Adrenal gland (tissue), 12 donors: ENCODE data around the gene SRP68. TPM values are rescaled to one million over a fixed set of nuclear protein-coding genes. Genes with fewer than 3 reads are reported as not detected.

Source experiments
- DNase-seq, 7 donors: peaks; one replicate each; pipeline ENCODE4 v3.0.0-alpha.2; 2019 to 2020
- H3K27ac ChIP-seq, 5 donors: fragments of 200-600 bp; sonication (generic) in 4 of 5; 1 replicate in 3 of 5; 2 replicates in 2 of 5; pipeline versions ENCODE4 v1.5.1 to v1.8.0; 2016 to 2020; ENCODE audit warnings: mild to moderate bottlenecking in 1 of 5
- H3K27me3 ChIP-seq: fragments of 200-600 bp; 2 replicates; pipeline ENCODE4 v1.8.0; 2021
- H3K36me3 ChIP-seq, 2 donors: fragments of 200-600 bp; replicated peaks in 1 of 2; 1 replicate in 1 of 2; 2 replicates in 1 of 2; pipeline versions ENCODE4 v1.5.1 to v1.8.0; 2018 to 2022
- H3K4me1 ChIP-seq, 2 donors: fragments of 200-600 bp; replicated peaks in 1 of 2; 1 replicate in 1 of 2; 2 replicates in 1 of 2; pipeline versions ENCODE4 v1.5.1 to v1.8.0; 2018 to 2021
- H3K4me3 ChIP-seq, 4 donors: fragments of 200-600 bp; sonication (generic) in 3 of 4; one replicate each; pipeline ENCODE4 v1.5.1; 2016 to 2018
- H3K9me3 ChIP-seq, 3 donors: fragments of 200-600 bp; sonication (generic) in 1 of 3; replicated peaks in 1 of 3; 1 replicate in 2 of 3; 2 replicates in 1 of 3; pipeline versions ENCODE4 v1.5.1 to v1.8.0; 2016 to 2021
- POLR2A ChIP-seq, 2 donors: fragments of 450-650 bp; IDR thresholded peaks; one replicate each; pipeline ENCODE4 v1.6.1; 2017; ENCODE audit warnings: antibody characterized with exemption in 2 of 2, mild to moderate bottlenecking in 2 of 2, moderate library complexity in 1 of 2
- WGBS, 4 donors: extraction: QIAGEN DNeasy Blood & Tissue Kit in 2 of 4; methylation state at CpG; one replicate each; pipeline versions ENCODE4 v1.1.5 to v1.1.7; 2013 to 2017; 5-methylcytosine and 5-hydroxymethylcytosine counted together
- intact Hi-C, 2 donors: fragments of 100-400 bp; cut with DNase I; formaldehyde crosslinking; loops; one replicate each; pipeline versions ENCODE4 v1.14.1 to v1.15.0; 2022 to 2023
- polyA plus RNA-seq, 3 donors: library from polyadenylated mRNA; stranded (reverse); fragments of 200-250 nt in 2 of 3; fragments of 350-450 nt in 1 of 3; fragmentation: Illumina TruSeq in 1 of 3; extraction: RNeasy Lipid Tissue Mini Kit (QIAGEN cat#74804) in 1 of 3; gene quantifications; one replicate each; pipeline ENCODE4 v1.2.3, GENCODE V29; 2013 to 2014
- total RNA-seq, 9 donors: library from RNA; depleted of rRNA in 4 of 9; stranded (reverse); fragments of >200 nt in 4 of 9; fragments of 120-200 nt in 1 of 9; fragmentation: NEBNext Ultra II Directional in 1 of 9; extraction: Animal tissue kit (Norgen Biotek cat#: 25700) in 1 of 9; gene quantifications; one replicate each; pipeline versions ENCODE4 v1.1.0 to v1.2.4, GENCODE V29; 2013 to 2023
- TF ChIP-seq, protein P1 (sequence below), 6 experiments: fragments of 450-650 bp in 4 of 6; fragments of 200-600 bp in 2 of 6; sonication (generic) in 1 of 6; IDR thresholded peaks; 1 replicate in 5 of 6; 2 replicates in 1 of 6; pipeline versions ENCODE4 v1.5.1 to v1.8.0; 2016 to 2021; ENCODE audit warnings: antibody characterized with exemption in 6 of 6, mild to moderate bottlenecking in 2 of 6, moderate library complexity in 1 of 6
- donor health status: healthy with polysubstance abuse.
- donor health status: Bipolar disorder and iron deficiency.
- donor health status: DM: yes; HTN: yes; CAD: no.
- donor health status: DM: no; HTN: no; CAD: no.
- donor health status: DM: no; HTN: no; CAD: no.
- donor health status: DM: yes; HTN: yes; CAD: no.

SRP68 gene
- total and polyA plus RNA-seq, 12 donors: 20.3 to 129 (median 41.1) TPM

DNA sequence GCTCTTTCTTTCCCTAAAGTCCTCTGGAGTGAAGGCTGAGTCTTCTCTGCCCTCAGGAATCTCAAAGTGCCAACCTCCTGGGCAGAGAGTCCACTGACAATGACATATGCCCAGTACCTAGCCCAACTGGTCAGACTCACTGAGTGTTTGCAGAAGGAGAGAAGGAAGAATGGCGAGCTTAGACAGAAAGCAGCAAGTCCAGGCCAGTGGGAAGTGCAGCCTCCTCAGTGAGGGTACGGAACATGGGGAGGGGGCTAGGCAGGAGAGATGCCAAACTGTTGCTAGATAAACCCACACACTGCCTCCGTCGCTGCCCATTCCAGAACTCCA lies 30.6 kb upstream of the SRP68 start:
- WGBS, 4 donors: 0 to 7% (median 2%) methylated on average over 2 to 4 of the region's 4 CpGs
- intact Hi-C loops: no loop called here
- peak overlapping the region in 2 of 5 donors; percentile 72 to 83 for H3K27ac ChIP-seq

GRCh38 chr17:76097716-76098295 lies 25.5 kb upstream of the SRP68 start:
- no peak for TF ChIP-seq POLR2A (IDR thresholded peaks at IDR 0.05)
- TF ChIP-seq, protein P1, sequence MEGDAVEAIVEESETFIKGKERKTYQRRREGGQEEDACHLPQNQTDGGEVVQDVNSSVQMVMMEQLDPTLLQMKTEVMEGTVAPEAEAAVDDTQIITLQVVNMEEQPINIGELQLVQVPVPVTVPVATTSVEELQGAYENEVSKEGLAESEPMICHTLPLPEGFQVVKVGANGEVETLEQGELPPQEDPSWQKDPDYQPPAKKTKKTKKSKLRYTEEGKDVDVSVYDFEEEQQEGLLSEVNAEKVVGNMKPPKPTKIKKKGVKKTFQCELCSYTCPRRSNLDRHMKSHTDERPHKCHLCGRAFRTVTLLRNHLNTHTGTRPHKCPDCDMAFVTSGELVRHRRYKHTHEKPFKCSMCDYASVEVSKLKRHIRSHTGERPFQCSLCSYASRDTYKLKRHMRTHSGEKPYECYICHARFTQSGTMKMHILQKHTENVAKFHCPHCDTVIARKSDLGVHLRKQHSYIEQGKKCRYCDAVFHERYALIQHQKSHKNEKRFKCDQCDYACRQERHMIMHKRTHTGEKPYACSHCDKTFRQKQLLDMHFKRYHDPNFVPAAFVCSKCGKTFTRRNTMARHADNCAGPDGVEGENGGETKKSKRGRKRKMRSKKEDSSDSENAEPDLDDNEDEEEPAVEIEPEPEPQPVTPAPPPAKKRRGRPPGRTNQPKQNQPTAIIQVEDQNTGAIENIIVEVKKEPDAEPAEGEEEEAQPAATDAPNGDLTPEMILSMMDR (IDR thresholded peaks at IDR 0.05): no peak
- Histone ChIP-seq H3K36me3 (peaks cover 0 to 88% of the 10 kb centered on the region in 2 donors), H3K9me3 (no peaks in the 10 kb centered on the region), H3K4me1 (peaks cover 4 to 7% of the 10 kb centered on the region in 2 donors), H3K27me3 (no peaks in the 10 kb centered on the region), H3K4me3 (no peak overlapping the region), H3K27ac (no peak overlapping the region)
- intact Hi-C loops: no loop called here
- 85 to 94% (median 92%) methylated on average over 13 to 19 of the region's 19 CpGs for WGBS, 4 donors
- no peak for DNase-seq

More for the DNA sequence above, 30.6 kb upstream of the SRP68 start:
- no peaks in the 10 kb centered on the region for H3K27me3 ChIP-seq
- H3K4me3 ChIP-seq: peak overlapping the region; percentile 56 to 78 (median 72)
- peaks cover 13 to 15% of the 10 kb centered on the region in 2 donors for H3K4me1 ChIP-seq
- TF ChIP-seq, protein P1 (IDR thresholded peaks at IDR 0.05): no peak
- TF ChIP-seq POLR2A (IDR thresholded peaks at IDR 0.05): no peak
- no peaks in the 10 kb centered on the region for H3K9me3 ChIP-seq
- no peak for DNase-seq
- peaks cover 0 to 38% of the 10 kb centered on the region in 2 donors for H3K36me3 ChIP-seq

GRCh38 chr17:76095943-76096342 lies 23.6 kb upstream of the SRP68 start:
- Histone ChIP-seq H3K4me1 (no peaks in the 10 kb centered on the region), H3K4me3 (no peak overlapping the region), H3K9me3 (no peaks in the 10 kb centered on the region), H3K27ac (no peak overlapping the region), H3K27me3 (no peaks in the 10 kb centered on the region), H3K36me3 (peaks cover 0 to 91% of the 10 kb centered on the region in 2 donors)
- no peak for DNase-seq
- WGBS, 4 donors: 87 to 94% (median 93%) methylated on average over 9 to 13 of the region's 13 CpGs
- TF ChIP-seq POLR2A (IDR thresholded peaks at IDR 0.05): no peak
- TF ChIP-seq, protein P1 (IDR thresholded peaks at IDR 0.05): no peak
- intact Hi-C loops: no loop called here

DNA sequence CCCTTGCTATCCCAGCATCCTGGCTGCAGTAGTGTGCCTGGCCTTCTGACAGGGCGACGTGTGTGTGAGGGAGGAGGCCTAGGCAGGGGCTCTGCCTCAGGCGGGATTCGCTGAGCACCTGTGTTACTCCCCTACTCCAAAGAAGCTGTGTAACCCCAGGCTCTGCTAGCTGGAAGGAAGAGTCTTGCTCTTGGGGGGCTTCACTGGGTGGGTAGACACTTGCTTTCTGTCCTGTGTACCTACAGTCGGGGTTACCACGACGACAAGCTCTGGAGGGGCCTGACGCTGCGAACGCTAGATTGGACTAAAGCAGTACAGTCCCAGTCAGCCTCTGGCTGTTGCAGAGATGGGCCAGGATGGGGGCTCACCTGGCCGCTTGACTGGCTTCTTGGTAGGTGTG lies 21.7 kb upstream of the SRP68 start:
- DNase-seq: no peak
- Histone ChIP-seq H3K27me3 (no peaks in the 10 kb centered on the region), H3K4me1 (no peaks in the 10 kb centered on the region), H3K4me3 (no peak overlapping the region), H3K36me3 (peaks cover 0 to 91% of the 10 kb centered on the region in 2 donors), H3K27ac (no peak overlapping the region), H3K9me3 (no peaks in the 10 kb centered on the region)
- TF ChIP-seq POLR2A (IDR thresholded peaks at IDR 0.05): no peak
- 84 to 91% (median 87%) methylated on average over 2 to 11 of the region's 11 CpGs for WGBS, 4 donors
- intact Hi-C loops: no loop called here
